Prostate gland (tissue), 2 donors: ENCODE data around the gene ITGAV. TPM values are rescaled to one million over a fixed set of nuclear protein-coding genes. Genes with fewer than 3 reads are reported as not detected.

ENCODE experiments used
- DNase-seq: peaks from one replicate; pipeline ENCODE4 v3.0.0-alpha.2; 2019; ENCODE audit warnings: low spot score
- H3K27ac ChIP-seq, 2 donors: fragments of 200-600 bp; sonication (generic); 2 replicates each; pipeline ENCODE4 v1.5.1; 2017 to 2019
- H3K27me3 ChIP-seq: fragments of 200-600 bp; sonication (generic); replicated peaks from 2 replicates; pipeline ENCODE4 v1.5.1; 2019; ENCODE audit not compliant: insufficient read depth
- H3K36me3 ChIP-seq, 2 donors: fragments of 200-600 bp; sonication (generic); 1 replicate in 1 of 2; 2 replicates in 1 of 2; pipeline versions ENCODE4 v1.5.1 to v1.8.1; 2017 to 2019
- H3K4me1 ChIP-seq: fragments of 200-600 bp; sonication (generic); replicated peaks from 2 replicates; pipeline ENCODE4 v1.5.1; 2019
- H3K4me3 ChIP-seq, 2 donors: fragments of 200-600 bp; sonication (generic); 2 replicates each; pipeline ENCODE4 v1.5.1; 2017 to 2019
- H3K9me3 ChIP-seq: fragments of 200-600 bp; sonication (generic); 2 replicates; pipeline ENCODE4 v1.5.1; 2017
- CTCF ChIP-seq, 4 experiments: fragments of 200-600 bp in 2 of 4; fragments of 450-650 bp in 2 of 4; sonication (generic) in 2 of 4; IDR thresholded peaks; 1 replicate in 3 of 4; 2 replicates in 1 of 4; pipeline ENCODE4 v1.5.1; 2016 to 2019; ENCODE audit warnings: antibody characterized with exemption in 4 of 4, mild to moderate bottlenecking in 2 of 4, moderate library complexity in 2 of 4
- POLR2A ChIP-seq: fragments of 450-650 bp; IDR thresholded peaks from one replicate; pipeline ENCODE4 v1.6.1; 2016; ENCODE audit warnings: antibody characterized with exemption, mild to moderate bottlenecking
- POLR2AphosphoS5 ChIP-seq: sonication (generic); formaldehyde crosslinking; IDR thresholded peaks from one replicate; pipeline ENCODE4 v1.6.1; 2017; ENCODE audit warnings: antibody characterized with exemption
- WGBS: methylation state at CpG from one replicate; pipeline ENCODE4 v1.1.5; 2018; 5-methylcytosine and 5-hydroxymethylcytosine counted together
- intact Hi-C: fragments of 100-400 bp; cut with DNase I; formaldehyde crosslinking; loops from one replicate; pipeline ENCODE4 v1.14.2; 2022
- total RNA-seq, 2 donors: library from RNA; depleted of rRNA; stranded (reverse); fragments of >200 nt; gene quantifications; one replicate each; pipeline ENCODE4 v1.1.0, GENCODE V29; 2016

Gene ITGAV
- total RNA-seq, 2 donors from 2014 or later: 47.0 to 84.8 TPM

DNA sequence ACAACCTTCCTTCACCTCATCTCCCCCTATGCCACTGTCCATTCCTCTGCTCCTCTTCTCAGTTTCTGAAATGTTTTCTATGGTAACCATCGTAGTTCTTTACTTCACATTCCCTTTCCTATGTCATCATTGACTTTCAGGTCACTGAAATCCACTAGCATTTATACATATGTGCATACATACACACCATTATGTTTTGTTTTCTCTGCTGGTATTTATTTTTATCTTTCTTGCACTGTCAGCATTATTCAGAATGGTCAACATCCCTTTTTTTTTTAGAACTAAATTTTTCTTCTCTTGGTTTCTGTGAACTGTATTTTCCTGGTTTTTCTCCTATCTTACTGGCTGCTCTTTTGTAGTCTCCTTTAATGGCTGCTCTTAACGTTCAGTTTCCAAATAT is 33.2 kb downstream of the ITGAV start:
- WGBS: 83% methylated on average over 2 of the region's 2 CpGs
- intact Hi-C loops: no loop called here
- no peaks in the 10 kb centered on the region for H3K9me3 ChIP-seq
- no peak overlapping the region for H3K27ac ChIP-seq
- TF ChIP-seq CTCF (IDR thresholded peaks at IDR 0.05) (no peak), POLR2A (no peak), POLR2AphosphoS5 (no peak)
- no peaks in the 10 kb centered on the region for H3K4me1 ChIP-seq
- no peak for DNase-seq
- H3K27me3 ChIP-seq: no peaks in the 10 kb centered on the region
- no peak overlapping the region for H3K4me3 ChIP-seq
- H3K36me3 ChIP-seq: peaks cover 0 to 6% of the 10 kb centered on the region in 2 donors

DNA sequence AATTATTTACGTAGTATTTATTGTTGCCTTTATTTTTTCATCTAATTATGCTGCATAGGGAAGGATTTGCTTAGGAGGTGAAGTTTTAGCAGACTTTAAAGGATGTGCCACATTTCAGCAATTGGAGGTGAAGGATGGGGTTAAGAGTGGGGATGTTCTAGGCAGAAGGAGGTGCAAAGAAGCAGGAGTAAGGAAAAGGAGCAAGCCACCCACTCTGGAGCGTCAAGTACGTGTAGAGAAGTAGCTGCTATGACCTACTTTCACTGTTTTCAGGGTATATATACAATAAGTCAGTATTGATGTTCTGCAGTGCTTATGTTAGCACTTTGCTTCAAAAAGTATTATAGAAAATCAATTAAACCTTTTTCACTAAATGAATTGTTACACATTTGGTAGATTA is 34.4 kb downstream of the ITGAV start:
- Histone ChIP-seq H3K9me3 (no peaks in the 10 kb centered on the region), H3K27me3 (no peaks in the 10 kb centered on the region), H3K36me3 (peaks cover 0 to 6% of the 10 kb centered on the region in 2 donors), H3K4me1 (no peaks in the 10 kb centered on the region), H3K27ac (no peak overlapping the region), H3K4me3 (no peak overlapping the region)
- DNase-seq: no peak
- TF ChIP-seq CTCF (IDR thresholded peaks at IDR 0.05): no peak
- no peak for TF ChIP-seq POLR2AphosphoS5
- no peak for TF ChIP-seq POLR2A
- 91% methylated on average over 3 of the region's 3 CpGs for WGBS
- intact Hi-C loops: no loop called here

- intact Hi-C loops: no loop called here
- H3K36me3 ChIP-seq: peaks cover 0 to 6% of the 10 kb centered on the region in 2 donors
- no peaks in the 10 kb centered on the region for H3K27me3 ChIP-seq
- H3K27ac ChIP-seq: no peak overlapping the region
- TF ChIP-seq POLR2A: no peak
- no peak for TF ChIP-seq POLR2AphosphoS5
- TF ChIP-seq CTCF (IDR thresholded peaks at IDR 0.05): no peak
- H3K9me3 ChIP-seq: no peaks in the 10 kb centered on the region
- H3K4me1 ChIP-seq: no peaks in the 10 kb centered on the region
- WGBS: 84% methylated on average over 1 of the region's 1 CpG
- no peak overlapping the region for H3K4me3 ChIP-seq
- DNase-seq: no peak
Observed at GRCh38 chr2:186629250-186629996, 39.6 kb downstream of the ITGAV start.

DNA sequence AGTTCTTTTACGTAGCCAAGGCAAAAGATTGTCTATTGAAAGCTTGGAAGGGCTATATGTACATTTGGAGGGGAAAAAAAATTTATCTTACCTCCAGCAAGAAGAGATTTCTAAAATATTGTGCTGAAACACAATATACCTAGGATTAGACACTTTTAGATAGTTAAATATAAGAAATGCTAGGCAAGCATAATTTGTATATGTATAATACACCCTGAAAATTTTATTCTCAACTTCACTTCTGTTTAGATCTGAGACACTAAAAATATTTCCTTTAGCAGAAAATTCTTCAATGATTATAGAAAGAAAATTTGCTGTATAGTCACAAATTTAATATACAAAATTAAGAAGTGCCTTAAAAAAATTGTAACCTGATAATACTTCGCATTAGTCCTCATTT is 42.6 kb downstream of the ITGAV start:
- Histone ChIP-seq H3K4me1 (no peaks in the 10 kb centered on the region), H3K4me3 (no peak overlapping the region), H3K9me3 (no peaks in the 10 kb centered on the region), H3K27me3 (no peaks in the 10 kb centered on the region), H3K27ac (no peak overlapping the region), H3K36me3 (no peaks in the 10 kb centered on the region)
- no peak for DNase-seq
- intact Hi-C loops: no loop called here
- 93% methylated on average over 2 of the region's 2 CpGs for whole genome bisulfite sequencing
- no peak for TF ChIP-seq POLR2AphosphoS5
- no peak for TF ChIP-seq POLR2A
- TF ChIP-seq CTCF (IDR thresholded peaks at IDR 0.05): no peak

- TF ChIP-seq CTCF (IDR thresholded peaks at IDR 0.05) (no peak), POLR2A (no peak), POLR2AphosphoS5 (no peak)
- DNase-seq: no peak
- H3K36me3 ChIP-seq: no peaks in the 10 kb centered on the region
- H3K27ac ChIP-seq: no peak overlapping the region
- no peaks in the 10 kb centered on the region for H3K4me1 ChIP-seq
- no peaks in the 10 kb centered on the region for H3K9me3 ChIP-seq
- no peaks in the 10 kb centered on the region for H3K27me3 ChIP-seq
- H3K4me3 ChIP-seq: no peak overlapping the region
- intact Hi-C loops: no loop called here
Observed at GRCh38 chr2:186634701-186635100, 44.8 kb downstream of the ITGAV start.
